Suppressor macrophage treated with lipopolysaccharide for 1 hour (primary cell): ENCODE measurements around the gene NEUROD2.
"Not testable (repeated sequence)": the region's sequence is repeated elsewhere in the genome, so short reads cannot be mapped to it uniquely, and the experiment has no call there.

Source experiments
- DNase-seq, 3 donors: peaks; one replicate each; pipeline ENCODE4 v3.0.0-alpha.2; 2020 to 2022

Gene NEUROD2

DNA sequence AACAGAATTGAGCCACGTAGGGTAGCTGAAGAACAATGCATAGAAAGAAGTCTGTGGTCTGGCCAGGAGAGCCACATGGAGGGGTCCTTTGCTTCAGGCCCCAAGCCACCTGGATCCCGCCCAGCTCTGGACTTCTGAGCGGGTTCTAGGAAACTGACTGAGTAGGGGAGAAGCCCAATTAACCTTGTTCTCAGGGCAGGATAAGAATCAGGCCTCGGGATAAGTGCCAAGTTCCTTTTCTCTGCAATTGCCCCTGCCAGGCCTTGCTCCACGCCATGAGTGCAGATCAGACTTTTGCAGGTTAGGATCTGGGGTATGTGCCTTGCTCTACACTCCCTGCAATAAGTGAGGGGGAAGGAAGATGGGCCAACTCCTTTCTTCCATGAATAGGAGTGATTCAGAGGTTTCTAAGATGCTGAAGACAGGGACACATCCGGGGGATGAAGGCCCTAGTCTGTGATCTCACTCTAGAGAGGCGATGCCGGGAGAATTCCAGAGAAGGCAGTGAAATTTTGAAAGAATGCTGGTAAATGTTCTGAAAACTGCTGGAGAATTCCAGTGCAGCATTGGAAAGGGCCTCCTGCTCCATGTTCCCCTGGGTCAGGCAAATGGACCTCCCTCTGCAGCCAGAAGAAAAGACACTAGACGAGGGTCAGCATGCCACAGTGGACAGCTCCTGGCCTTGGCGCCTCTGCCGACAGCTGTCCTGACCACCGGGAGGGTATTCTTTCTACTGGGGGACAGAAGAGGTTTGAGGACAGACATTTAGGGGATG, 5.8 kb downstream of the NEUROD2 start:
- DNase-seq: no peak

DNA sequence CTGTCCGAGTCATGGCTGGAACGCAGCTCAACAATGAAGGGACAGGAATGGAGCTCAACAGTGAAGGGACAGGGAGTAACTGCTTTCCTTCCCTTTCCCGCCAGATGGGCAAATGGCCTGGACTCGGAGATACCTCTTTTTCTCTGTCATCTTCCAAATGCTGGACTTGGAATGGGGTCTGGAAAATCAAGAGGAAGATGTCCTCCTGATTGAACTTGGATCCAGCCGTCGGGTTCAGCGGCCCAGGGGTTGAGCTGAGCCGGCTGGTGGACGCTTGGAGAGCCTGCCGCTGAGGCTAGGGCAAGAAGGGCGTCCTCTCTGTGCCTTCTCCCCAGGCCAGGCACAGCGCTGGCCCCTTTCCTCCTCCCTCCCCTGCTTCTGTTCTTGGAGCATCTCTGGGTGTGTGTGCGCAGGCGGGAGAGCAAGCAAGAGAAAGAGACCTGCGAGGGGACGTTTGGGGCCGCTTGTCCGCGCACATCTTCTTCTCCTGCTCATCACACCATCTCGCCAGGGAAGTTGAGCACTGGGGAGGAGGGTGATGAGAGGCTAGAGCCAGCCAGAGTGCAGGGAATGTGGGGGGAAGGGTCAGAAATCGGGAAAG, 6.6 kb downstream of the NEUROD2 start:
- DNase-seq: no peak

- peak; percentile 44 to 64 (median 48) for DNase-seq
Measured at GRCh38 chr17:39600288-39600996, 7.3 kb downstream of the NEUROD2 start.

DNA sequence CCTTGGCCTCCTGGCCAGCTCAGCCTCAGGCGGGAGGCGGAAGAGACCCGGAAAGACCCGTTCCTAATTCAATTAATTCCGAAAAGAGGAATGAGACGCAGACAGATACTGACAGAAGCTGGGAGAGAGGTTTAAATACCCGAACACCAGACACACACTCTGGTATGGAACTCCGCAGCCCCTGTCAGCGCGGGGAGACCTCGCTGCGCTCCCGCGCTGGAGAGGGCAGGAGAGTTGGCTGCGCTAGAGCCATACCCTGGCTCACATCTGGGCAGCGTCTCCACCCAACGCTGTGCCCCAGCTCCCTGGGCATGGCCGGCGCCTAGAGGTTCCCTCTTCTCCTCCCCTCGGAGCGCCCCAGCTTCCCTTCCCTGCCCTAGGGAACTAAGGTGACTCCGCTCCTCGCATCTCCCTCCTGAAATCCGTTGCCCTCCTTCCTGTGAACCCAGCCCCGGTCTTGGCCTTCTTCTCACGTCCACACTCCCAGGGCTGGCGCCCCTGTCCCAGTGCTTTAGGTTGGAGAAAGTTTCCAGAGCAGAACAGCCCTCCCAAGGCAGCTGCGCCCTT, 8.0 kb downstream of the NEUROD2 start:
- peak in 1 of 3 donors; percentile 45 for DNase-seq

GRCh38 chr17:39599004-39599664, 8.6 kb downstream of the NEUROD2 start:
- peak in 1 of 3 donors; percentile 27 for DNase-seq

DNA sequence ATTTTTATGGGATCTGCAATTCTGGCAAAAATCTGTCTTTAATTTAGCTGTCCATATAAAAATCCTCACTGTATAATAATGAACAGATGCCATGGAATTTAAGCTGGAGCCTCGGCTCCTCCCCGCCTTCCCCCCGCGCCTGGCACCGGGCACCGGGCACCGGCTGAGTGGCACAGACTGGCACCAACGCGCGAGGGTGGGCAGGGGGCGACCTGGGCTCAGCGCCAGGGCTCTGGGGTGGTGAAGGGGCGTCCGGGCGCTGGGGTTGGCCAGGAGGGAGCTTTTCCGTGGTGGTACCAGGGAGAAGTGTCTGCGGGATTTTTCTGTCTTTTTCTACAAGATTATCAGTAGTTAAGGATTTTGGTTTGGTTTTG, 9.1 kb downstream of the NEUROD2 start:
- DNase-seq: no peak

DNA sequence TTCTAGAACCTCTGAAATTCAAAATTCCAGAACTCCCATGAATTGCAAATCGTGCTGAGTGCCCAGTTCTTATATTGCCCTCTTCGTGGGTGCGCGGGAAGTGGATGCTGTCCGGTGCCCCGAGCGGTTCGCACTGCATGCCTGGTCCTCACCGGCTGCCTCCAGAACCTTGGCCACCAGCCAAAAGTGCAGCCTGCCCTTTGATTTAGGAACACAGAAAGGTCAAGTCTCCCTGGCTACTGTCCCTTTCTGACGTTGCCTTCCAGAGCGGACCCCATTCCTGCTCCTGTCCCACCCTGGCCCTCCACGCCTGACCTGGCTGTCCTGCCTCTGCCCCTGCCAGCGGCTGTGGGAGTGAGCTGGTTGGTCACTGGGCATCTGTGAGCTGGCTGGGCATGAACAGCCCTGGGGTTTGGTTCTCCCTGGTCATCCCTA, 9.7 kb downstream of the NEUROD2 start:
- no peak for DNase-seq

- no peak for DNase-seq
Measured at GRCh38 chr17:39597372-39598046, 10.2 kb downstream of the NEUROD2 start.

GRCh38 chr17:39596543-39597267, 11.0 kb downstream of the NEUROD2 start:
- no peak for DNase-seq

DNA sequence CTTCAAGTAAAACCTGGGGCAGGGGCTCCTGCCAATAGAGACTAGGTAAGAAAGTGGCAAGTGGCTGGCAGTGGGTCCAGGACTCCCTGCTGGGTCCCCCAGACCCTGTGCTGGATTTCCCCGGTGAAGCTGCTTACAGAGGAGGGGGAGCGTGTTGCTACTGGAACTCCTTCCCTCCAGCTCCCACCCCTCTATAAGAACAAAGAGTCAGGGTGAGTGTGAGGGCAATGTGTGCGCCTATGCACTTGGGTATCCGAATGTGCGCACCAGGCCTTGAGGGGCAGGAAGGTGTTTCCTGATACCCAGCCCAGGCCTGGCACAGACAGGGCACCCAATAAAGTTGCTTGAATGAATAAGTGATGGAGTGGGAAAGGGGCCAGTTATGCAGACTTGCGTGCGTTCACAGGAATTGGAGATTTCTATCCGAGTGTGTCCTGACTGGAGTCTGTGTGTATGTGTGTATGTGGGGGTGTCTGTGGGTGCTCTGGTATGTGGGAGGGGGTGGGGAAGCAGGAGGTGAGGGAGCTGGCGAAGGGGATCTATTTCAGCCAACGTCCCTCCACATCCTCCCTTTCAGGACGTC, 11.7 kb downstream of the NEUROD2 start:
- no peak for DNase-seq

DNA sequence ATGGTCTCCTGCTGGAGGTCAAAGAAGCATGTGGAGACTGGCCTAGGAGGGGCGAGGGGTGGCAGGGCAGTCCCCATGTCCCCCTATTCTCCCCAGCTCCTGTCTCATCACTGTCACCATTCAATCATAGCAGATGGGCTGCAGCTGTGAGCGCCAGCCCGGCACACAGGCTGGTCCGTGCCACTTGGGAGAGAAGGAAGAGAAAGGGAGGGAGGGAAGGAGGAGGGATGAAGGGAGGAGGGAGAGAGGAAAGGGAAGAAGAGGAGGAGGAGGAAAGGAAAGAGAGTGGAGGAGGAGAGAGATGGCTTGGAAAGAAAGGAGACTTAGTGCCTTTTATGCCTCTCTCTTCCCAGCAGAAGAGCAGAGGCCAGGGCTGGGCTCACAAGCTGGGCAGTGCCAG, 12.4 kb downstream of the NEUROD2 start:
- DNase-seq: no peak

- no peak for DNase-seq
Measured at GRCh38 chr17:39593371-39593770, 14.3 kb downstream of the NEUROD2 start.

GRCh38 chr17:39591958-39592954, 15.5 kb downstream of the NEUROD2 start:
- DNase-seq: peak in 2 of 3 donors; percentile 35 to 54

- not testable (repeated sequence) for DNase-seq
Measured at GRCh38 chr17:39590180-39590579, 17.5 kb downstream of the NEUROD2 start.

- DNase-seq: no peak
Measured at GRCh38 chr17:39582658-39583057, 25.1 kb downstream of the NEUROD2 start.

DNA sequence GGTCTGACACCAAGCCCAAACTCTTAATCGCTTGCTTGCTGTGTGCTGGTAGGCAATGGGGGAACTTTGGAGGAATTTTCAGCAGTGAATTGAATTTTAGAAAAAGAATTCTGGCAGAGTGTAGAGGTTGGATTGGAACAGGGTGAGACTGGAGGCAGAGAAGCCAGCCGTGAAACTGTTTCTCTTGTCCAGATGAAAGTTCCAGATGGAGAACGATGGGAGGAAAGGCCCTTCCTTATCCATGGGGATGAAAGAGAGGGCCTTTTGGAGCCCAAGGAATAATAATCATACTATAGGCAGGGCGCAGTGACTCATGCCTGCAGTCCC, 26.0 kb downstream of the NEUROD2 start:
- DNase-seq: no peak

GRCh38 chr17:39581071-39581758, 26.5 kb downstream of the NEUROD2 start:
- no peak for DNase-seq

DNA sequence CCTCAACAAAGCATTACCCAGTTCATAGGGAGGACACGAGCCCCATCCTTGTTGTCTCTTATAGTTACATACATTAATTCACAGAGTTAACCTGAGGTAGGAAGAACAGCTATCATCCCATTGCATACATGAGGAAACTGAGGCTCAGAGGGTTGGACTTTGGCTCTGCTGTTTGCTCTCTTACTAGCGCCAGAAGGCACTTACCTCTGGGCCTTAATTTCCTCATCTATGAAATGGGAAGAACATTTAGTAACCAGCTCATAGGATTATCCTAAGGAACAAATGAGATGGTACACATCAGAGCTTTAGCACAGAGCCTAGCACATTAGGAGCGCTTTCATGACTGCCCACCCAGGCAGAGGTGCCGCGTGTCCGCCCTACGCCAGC, 27.6 kb downstream of the NEUROD2 start:
- no peak for DNase-seq

DNA sequence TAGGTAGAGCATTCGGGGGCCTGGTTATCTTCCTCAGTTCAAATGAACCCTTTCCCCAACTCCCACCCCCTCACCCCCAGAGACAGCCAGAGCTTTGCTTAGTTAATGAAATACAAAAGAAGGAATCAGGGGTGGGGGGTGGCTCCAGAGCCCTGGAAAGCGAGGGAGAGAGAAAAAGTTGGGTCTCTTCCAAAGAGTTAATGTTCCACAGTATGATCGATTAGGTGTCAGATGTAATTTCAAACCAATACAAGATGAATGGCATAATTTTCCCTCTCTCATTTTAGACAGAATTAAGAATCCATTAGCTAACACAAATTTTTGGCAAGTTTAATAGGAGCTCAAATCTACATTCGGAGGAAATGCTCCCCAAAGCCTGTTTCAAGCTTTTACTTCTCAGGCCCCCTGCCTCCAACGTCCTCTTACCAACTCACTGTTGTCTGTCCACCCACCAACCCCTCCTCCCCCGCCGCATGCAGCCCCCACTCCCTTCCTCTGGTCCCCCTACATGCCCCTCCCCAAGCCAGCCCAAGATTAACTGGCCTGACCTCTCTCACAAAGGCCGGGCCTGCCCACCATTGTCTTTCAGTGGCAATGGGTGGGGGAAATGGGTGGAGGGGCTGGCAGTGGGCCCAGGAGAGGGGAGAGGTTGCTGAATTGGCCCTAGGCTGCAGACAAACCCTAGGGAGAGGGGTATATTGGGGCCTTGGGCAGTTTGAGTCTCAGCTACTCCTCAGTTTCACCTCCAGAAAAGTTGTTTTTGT, 28.2 kb downstream of the NEUROD2 start:
- no peak for DNase-seq
